Lung (tissue), 12 donors: ENCODE measurements around the gene CPT1B. TPM values are rescaled to one million over a fixed set of nuclear protein-coding genes. Genes with fewer than 3 reads are reported as not detected.

ENCODE experiments used
- ATAC-seq: fragments of 200-7000 bp; cut with Tn5 transposase; one replicate; pipeline ENCODE4 v1.9.1; 2020; ENCODE audit warnings: moderate number of reproducible peaks; ENCODE audit not compliant: insufficient read depth, low FRiP score
- DNase-seq, 3 donors: peaks; one replicate each; pipeline ENCODE4 v3.0.0-alpha.2; 2013 to 2017
- H3K27ac ChIP-seq, 2 donors: one replicate each; pipeline ENCODE4 v1.5.1; 2013; ENCODE audit warnings: mild to moderate bottlenecking in 2 of 2, moderate library complexity in 2 of 2, control low read depth in 1 of 2, inconsistent platforms in 1 of 2, low read depth in 1 of 2, low read length in 1 of 2
- H3K27me3 ChIP-seq, 3 donors: one replicate each; pipeline ENCODE4 v1.5.1; 2013; ENCODE audit warnings: low read length in 2 of 3; ENCODE audit not compliant: control insufficient read depth in 3 of 3, insufficient read depth in 3 of 3
- H3K36me3 ChIP-seq, 4 donors: one replicate each; pipeline ENCODE4 v1.5.1; 2013; ENCODE audit warnings: low read length in 4 of 4, mild to moderate bottlenecking in 1 of 4, moderate library complexity in 1 of 4; ENCODE audit not compliant: control insufficient read depth in 4 of 4, insufficient read depth in 4 of 4
- H3K4me1 ChIP-seq, 5 donors: one replicate each; pipeline ENCODE4 v1.5.1; 2013; ENCODE audit warnings: low read length in 5 of 5, mild to moderate bottlenecking in 2 of 5, moderate library complexity in 1 of 5; ENCODE audit not compliant: control insufficient read depth in 5 of 5, insufficient read depth in 5 of 5
- H3K4me3 ChIP-seq: one replicate; pipeline ENCODE4 v1.5.1; 2013; ENCODE audit warnings: mild to moderate bottlenecking, control low read depth, moderate library complexity
- H3K9ac ChIP-seq, 2 donors: one replicate each; pipeline ENCODE4 v1.5.1; 2013; ENCODE audit warnings: low read length in 2 of 2, control low read depth in 1 of 2; ENCODE audit not compliant: insufficient read depth in 1 of 2
- H3K9me3 ChIP-seq, 4 donors: one replicate each; pipeline ENCODE4 v1.5.1; 2013; ENCODE audit warnings: low read length in 3 of 4, mild to moderate bottlenecking in 1 of 4, moderate library complexity in 1 of 4; ENCODE audit not compliant: control insufficient read depth in 4 of 4, insufficient read depth in 3 of 4
- WGBS, 2 donors: extraction: QIAGEN DNeasy Blood & Tissue Kit; methylation state at CpG; one replicate each; pipeline ENCODE4 v1.1.7; 2013; 5-methylcytosine and 5-hydroxymethylcytosine counted together
- polyA plus RNA-seq, 2 donors: library from polyadenylated mRNA; stranded (reverse); fragments of 200-250 nt; gene quantifications; one replicate each; pipeline ENCODE4 v1.2.1, GENCODE V29; 2013
- total RNA-seq, 2 donors: library from RNA; depleted of rRNA in 1 of 2; stranded (reverse); fragments of >200 nt in 1 of 2; gene quantifications; one replicate each; pipeline ENCODE4 v1.2.1, GENCODE V29; 2014 to 2021
- TF ChIP-seq, protein P1 (sequence below): IDR thresholded peaks from 2 replicates; pipeline ENCODE4 v1.5.1; 2012; ENCODE audit warnings: mild to moderate bottlenecking; ENCODE audit errors: control extremely low read depth, extremely low read depth
- donor health status: control.
- donor health status: control.
- donor health status: Bipolar disorder and iron deficiency.
- donor health status: healthy.
- donor health status: DM: yes; HTN: yes; CAD: no.

The CPT1B gene
- total and polyA plus RNA-seq, 4 donors: 5.7 to 21.2 (median 13.2) TPM

- peak; percentile 99 for ATAC-seq
- H3K9ac ChIP-seq: peak within 1 kb of the TSS in 1 of 2 donors; percentile 58
- 2 to 6% methylated on average over 44 to 61 of the region's 61 CpGs for WGBS, 2 donors
Measured at GRCh38 chr22:50562523-50563412, 15.5 kb downstream of the CPT1B start, which contains the start of gene SYCE3. SYCE3 (minus strand) TSS chr22:50562919; CDS start chr22:50556405, 6,514 bp downstream.

DNA sequence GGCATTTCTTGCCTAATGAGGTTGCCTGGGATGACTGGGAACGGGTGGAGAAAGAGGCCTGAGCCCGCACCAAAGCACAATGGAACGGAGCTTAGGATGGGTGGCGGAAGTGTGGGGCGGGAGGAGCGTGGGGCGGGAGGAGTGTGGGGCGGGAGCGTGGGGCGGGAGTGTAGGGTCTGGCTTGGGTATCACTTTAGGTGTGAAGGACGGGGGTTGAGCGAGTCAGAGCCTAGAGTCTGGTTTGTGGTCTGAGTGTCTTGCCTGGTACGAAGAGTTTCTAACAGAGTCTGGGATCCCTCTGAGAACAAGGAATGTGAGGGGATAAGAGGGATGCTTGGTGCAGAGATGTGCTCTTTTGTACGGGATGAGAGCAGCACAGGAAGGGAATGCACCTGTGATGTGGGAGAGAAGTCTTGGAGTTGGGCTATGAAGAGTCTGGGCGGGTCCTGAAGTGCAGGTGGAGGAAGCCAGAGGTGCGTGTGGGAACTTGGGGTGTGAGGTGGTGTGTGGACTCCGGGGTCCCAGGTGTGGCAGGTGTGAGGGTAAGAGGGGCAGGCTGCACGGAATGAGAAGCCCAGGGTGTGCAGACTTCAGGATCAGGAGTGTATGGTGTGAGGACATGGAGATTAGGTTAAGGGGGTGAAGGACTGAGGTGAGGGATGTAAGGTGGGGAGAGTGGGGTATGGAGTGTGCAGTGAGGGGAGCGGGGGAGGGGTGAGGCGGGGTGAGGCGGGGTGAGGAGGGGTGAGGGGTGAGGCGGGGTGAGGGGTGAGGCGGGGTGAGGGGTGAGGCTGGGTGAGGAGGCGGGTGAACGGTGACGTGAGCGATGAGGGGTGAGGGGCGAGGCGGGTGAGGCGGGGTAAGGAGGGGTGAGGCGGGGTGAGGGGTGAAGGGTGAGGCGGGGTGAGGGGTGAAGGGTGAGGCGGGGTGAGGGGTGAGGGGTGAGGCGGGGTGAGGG lies 16.5 kb downstream of the CPT1B start:
- Histone ChIP-seq H3K27ac (no peak overlapping the region), H3K36me3 (no peaks in the 10 kb centered on the region), H3K4me3 (no peak overlapping the region), H3K9ac (no peak overlapping the region), H3K9me3 (no peaks in the 10 kb centered on the region), H3K27me3 (peaks cover 0 to 10% (median 0%) of the 10 kb centered on the region in 3 donors), H3K4me1 (peaks cover 0 to 7% (median 0%) of the 10 kb centered on the region in 5 donors)
- no peak for DNase-seq
- WGBS, 2 donors: 80% methylated on average over 23 to 29 of the region's 34 CpGs
- TF ChIP-seq, protein P1, sequence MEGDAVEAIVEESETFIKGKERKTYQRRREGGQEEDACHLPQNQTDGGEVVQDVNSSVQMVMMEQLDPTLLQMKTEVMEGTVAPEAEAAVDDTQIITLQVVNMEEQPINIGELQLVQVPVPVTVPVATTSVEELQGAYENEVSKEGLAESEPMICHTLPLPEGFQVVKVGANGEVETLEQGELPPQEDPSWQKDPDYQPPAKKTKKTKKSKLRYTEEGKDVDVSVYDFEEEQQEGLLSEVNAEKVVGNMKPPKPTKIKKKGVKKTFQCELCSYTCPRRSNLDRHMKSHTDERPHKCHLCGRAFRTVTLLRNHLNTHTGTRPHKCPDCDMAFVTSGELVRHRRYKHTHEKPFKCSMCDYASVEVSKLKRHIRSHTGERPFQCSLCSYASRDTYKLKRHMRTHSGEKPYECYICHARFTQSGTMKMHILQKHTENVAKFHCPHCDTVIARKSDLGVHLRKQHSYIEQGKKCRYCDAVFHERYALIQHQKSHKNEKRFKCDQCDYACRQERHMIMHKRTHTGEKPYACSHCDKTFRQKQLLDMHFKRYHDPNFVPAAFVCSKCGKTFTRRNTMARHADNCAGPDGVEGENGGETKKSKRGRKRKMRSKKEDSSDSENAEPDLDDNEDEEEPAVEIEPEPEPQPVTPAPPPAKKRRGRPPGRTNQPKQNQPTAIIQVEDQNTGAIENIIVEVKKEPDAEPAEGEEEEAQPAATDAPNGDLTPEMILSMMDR: no peak
- ATAC-seq: no peak

More at GRCh38 chr22:50562523-50563412, 15.5 kb downstream of the CPT1B start, which contains the start of gene SYCE3:
- Histone ChIP-seq H3K9me3 (no peaks in the 10 kb centered on the region), H3K27ac (peak within 1 kb of the TSS; percentile 37 to 77), H3K36me3 (no peaks in the 10 kb centered on the region), H3K4me3 (peak within 1 kb of the TSS; percentile 10), H3K27me3 (peaks cover 0 to 7% (median 0%) of the 10 kb centered on the region in 3 donors), H3K4me1 (peaks cover 0 to 7% (median 0%) of the 10 kb centered on the region in 5 donors)
- TF ChIP-seq, protein P1: peak; percentile 92
- peak; percentile 93 to 95 (median 93) for DNase-seq

DNA sequence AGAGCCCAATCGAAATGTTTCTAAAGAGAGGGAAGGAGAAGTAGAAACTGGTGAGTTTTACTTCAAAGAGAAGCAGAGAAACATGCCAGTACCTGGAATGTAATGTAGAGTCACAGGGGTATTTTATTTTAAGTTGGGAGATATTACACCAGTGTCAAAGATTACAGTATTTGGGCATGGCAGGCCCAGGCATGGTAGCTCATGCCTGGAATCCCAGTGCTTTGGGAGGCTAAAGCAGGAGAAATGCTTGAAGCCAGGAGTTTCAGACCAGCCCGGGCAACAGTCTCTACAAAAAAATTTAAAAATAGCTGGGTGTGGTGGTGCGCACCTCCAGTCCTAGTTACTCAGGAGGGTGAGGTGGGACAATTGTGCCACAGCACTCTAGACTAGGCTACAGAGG lies 18.2 kb downstream of the CPT1B start:
- DNase-seq: no peak
- Histone ChIP-seq H3K27ac (no peak overlapping the region), H3K4me3 (no peak overlapping the region), H3K4me1 (peaks cover 0 to 7% (median 0%) of the 10 kb centered on the region in 5 donors), H3K9me3 (no peaks in the 10 kb centered on the region), H3K9ac (no peak overlapping the region), H3K36me3 (no peaks in the 10 kb centered on the region), H3K27me3 (peaks cover 0 to 13% (median 0%) of the 10 kb centered on the region in 3 donors)
- TF ChIP-seq, protein P1: no peak
- no peak for ATAC-seq
- 85 to 92% methylated on average over 3 of the region's 3 CpGs for WGBS, 2 donors
